Astrocyte (in vitro differentiated cells and primary cell): ENCODE data around the gene ACKR3. TPM values are rescaled to one million over a fixed set of nuclear protein-coding genes. Genes with fewer than 3 reads are reported as not detected.
A peak's percentile ranks its signal among the peaks of the same experiment; 100 is the strongest.

Source experiments
- DNase-seq: peaks from one replicate; pipeline ENCODE4 v3.0.0-alpha.2; 2010; ENCODE audit warnings: low read depth
- FAIRE-seq: peaks from 2 replicates; lab custom pipeline; 2011; peaks lifted over from hg19 to GRCh38; lab: Jason Lieb, UNC
- H2AFZ ChIP-seq: 2 replicates; pipeline ENCODE4 v1.6.0; 2012; ENCODE audit warnings: low read depth, low read length, inconsistent platforms
- H3K27ac ChIP-seq: 2 replicates; pipeline ENCODE4 v1.5.1; 2011; ENCODE audit warnings: low read depth, low read length, inconsistent platforms
- H3K27me3 ChIP-seq: 2 replicates; pipeline ENCODE4 v1.6.0; 2011; ENCODE audit warnings: low read length, inconsistent platforms; ENCODE audit not compliant: insufficient read depth
- H3K36me3 ChIP-seq: 2 replicates; pipeline ENCODE4 v1.5.1; 2011; ENCODE audit warnings: low read length, inconsistent platforms; ENCODE audit not compliant: insufficient read depth
- H3K4me1 ChIP-seq: 2 replicates; pipeline ENCODE4 v1.5.1; 2011; ENCODE audit warnings: low read length, inconsistent platforms; ENCODE audit not compliant: insufficient read depth
- H3K4me2 ChIP-seq: 2 replicates; pipeline ENCODE4 v1.6.0; 2012; ENCODE audit warnings: low read length, inconsistent platforms
- H3K4me3 ChIP-seq: 2 replicates; pipeline ENCODE4 v1.5.1; 2011; ENCODE audit warnings: low read depth, mild to moderate bottlenecking, low read length, inconsistent platforms; ENCODE audit not compliant: insufficient read depth
- H3K79me2 ChIP-seq: 2 replicates; pipeline ENCODE4 v1.6.0; 2012; ENCODE audit warnings: mild to moderate bottlenecking, low read length, inconsistent platforms; ENCODE audit not compliant: insufficient read depth
- H3K9ac ChIP-seq: 2 replicates; pipeline ENCODE4 v1.6.0; 2012; ENCODE audit warnings: mild to moderate bottlenecking, low read length, inconsistent platforms
- H3K9me3 ChIP-seq: 2 replicates; pipeline ENCODE4 v1.5.1; 2012; ENCODE audit warnings: low read depth, mild to moderate bottlenecking, low read length, inconsistent platforms; ENCODE audit not compliant: insufficient read depth
- H4K20me1 ChIP-seq: 2 replicates; pipeline ENCODE4 v1.6.0; 2012; ENCODE audit warnings: low read length, inconsistent platforms; ENCODE audit not compliant: insufficient read depth
- H3K27ac Mint-ChIP-seq: one replicate; pipeline ENCODE4 v1.8.0; 2021; ENCODE audit warnings: mild to moderate bottlenecking, mixed read lengths; ENCODE audit not compliant: unreplicated experiment
- H3K27me3 Mint-ChIP-seq: one replicate; pipeline ENCODE4 v1.8.0; 2021; ENCODE audit warnings: low read depth, mixed read lengths; ENCODE audit not compliant: unreplicated experiment
- H3K36me3 Mint-ChIP-seq: one replicate; pipeline ENCODE4 v1.8.0; 2021; ENCODE audit warnings: low read depth, mixed read lengths; ENCODE audit not compliant: unreplicated experiment
- H3K4me1 Mint-ChIP-seq: one replicate; pipeline ENCODE4 v1.8.0; 2021; ENCODE audit warnings: low read depth, mixed read lengths; ENCODE audit not compliant: unreplicated experiment
- H3K4me3 Mint-ChIP-seq: one replicate; pipeline ENCODE4 v1.8.0; 2021; ENCODE audit warnings: mild to moderate bottlenecking, moderate library complexity, mixed read lengths; ENCODE audit not compliant: unreplicated experiment
- H3K9me3 Mint-ChIP-seq: one replicate; pipeline ENCODE4 v1.8.0; 2021; ENCODE audit warnings: mild to moderate bottlenecking, mixed read lengths; ENCODE audit not compliant: unreplicated experiment
- EZH2 ChIP-seq: IDR thresholded peaks from 2 replicates; pipeline ENCODE4 v1.6.1; 2012; ENCODE audit warnings: mild to moderate bottlenecking, low read length, inconsistent platforms; ENCODE audit not compliant: insufficient read depth
- total RNA-seq: library from RNA; stranded (reverse); gene quantifications from 2 replicates; pipeline ENCODE4 v1.2.1, GENCODE V29; 2021
- TF ChIP-seq, protein P1 (sequence below): IDR thresholded peaks from 2 replicates; pipeline ENCODE4 v1.5.1; 2011; ENCODE audit warnings: low read depth, mild to moderate bottlenecking, inconsistent platforms, low read length, moderate library complexity; ENCODE audit not compliant: insufficient read depth

The ACKR3 gene
- total RNA-seq, 1 donor from 2014 or later, result 72.7 TPM

GRCh38 chr2:236600892-236601291 lies 31.3 kb downstream of the ACKR3 start:
- Mint-ChIP-seq H3K36me3 (peaks cover 2% of the 10 kb centered on the region), H3K27ac (peak overlapping the region; percentile 41), H3K9me3 (peaks cover 6% of the 10 kb centered on the region), H3K27me3 (peaks cover 33% of the 10 kb centered on the region), H3K4me1 (peaks cover 7% of the 10 kb centered on the region), H3K4me3 (no peak overlapping the region)
- DNase-seq, result no peak
- TF ChIP-seq, protein P1, sequence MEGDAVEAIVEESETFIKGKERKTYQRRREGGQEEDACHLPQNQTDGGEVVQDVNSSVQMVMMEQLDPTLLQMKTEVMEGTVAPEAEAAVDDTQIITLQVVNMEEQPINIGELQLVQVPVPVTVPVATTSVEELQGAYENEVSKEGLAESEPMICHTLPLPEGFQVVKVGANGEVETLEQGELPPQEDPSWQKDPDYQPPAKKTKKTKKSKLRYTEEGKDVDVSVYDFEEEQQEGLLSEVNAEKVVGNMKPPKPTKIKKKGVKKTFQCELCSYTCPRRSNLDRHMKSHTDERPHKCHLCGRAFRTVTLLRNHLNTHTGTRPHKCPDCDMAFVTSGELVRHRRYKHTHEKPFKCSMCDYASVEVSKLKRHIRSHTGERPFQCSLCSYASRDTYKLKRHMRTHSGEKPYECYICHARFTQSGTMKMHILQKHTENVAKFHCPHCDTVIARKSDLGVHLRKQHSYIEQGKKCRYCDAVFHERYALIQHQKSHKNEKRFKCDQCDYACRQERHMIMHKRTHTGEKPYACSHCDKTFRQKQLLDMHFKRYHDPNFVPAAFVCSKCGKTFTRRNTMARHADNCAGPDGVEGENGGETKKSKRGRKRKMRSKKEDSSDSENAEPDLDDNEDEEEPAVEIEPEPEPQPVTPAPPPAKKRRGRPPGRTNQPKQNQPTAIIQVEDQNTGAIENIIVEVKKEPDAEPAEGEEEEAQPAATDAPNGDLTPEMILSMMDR, result no peak
- no peak for TF ChIP-seq EZH2
- H3K4me2 ChIP-seq, result no peak overlapping the region
- no peak overlapping the region for H3K27ac ChIP-seq
- H3K9me3 ChIP-seq, result no peaks in the 10 kb centered on the region
- FAIRE-seq, result no peak
- no peaks in the 10 kb centered on the region for H3K36me3 ChIP-seq
- peaks cover 16% of the 10 kb centered on the region for H3K27me3 ChIP-seq
- no peaks in the 10 kb centered on the region for H4K20me1 ChIP-seq
- no peak overlapping the region for H3K4me3 ChIP-seq
- H3K9ac ChIP-seq, result no peak overlapping the region
- no peak overlapping the region for H2AFZ ChIP-seq
- no peaks in the 10 kb centered on the region for H3K79me2 ChIP-seq
- H3K4me1 ChIP-seq, result no peaks in the 10 kb centered on the region

GRCh38 chr2:236601316-236602202 lies 31.9 kb downstream of the ACKR3 start:
- Mint-ChIP-seq H3K36me3 (peaks cover 7% of the 10 kb centered on the region), H3K27me3 (peaks cover 38% of the 10 kb centered on the region), H3K4me3 (no peak overlapping the region), H3K9me3 (peaks cover 8% of the 10 kb centered on the region), H3K27ac (no peak overlapping the region), H3K4me1 (peaks cover 7% of the 10 kb centered on the region)
- no peaks in the 10 kb centered on the region for H3K79me2 ChIP-seq
- FAIRE-seq, result no peak
- H4K20me1 ChIP-seq, result no peaks in the 10 kb centered on the region
- H3K4me3 ChIP-seq, result no peak overlapping the region
- no peaks in the 10 kb centered on the region for H3K9me3 ChIP-seq
- no peak overlapping the region for H2AFZ ChIP-seq
- TF ChIP-seq EZH2, result no peak
- TF ChIP-seq, protein P1, result no peak
- H3K9ac ChIP-seq, result no peak overlapping the region
- H3K4me2 ChIP-seq, result no peak overlapping the region
- DNase-seq, result no peak
- no peaks in the 10 kb centered on the region for H3K36me3 ChIP-seq
- no peaks in the 10 kb centered on the region for H3K4me1 ChIP-seq
- H3K27me3 ChIP-seq, result peaks cover 13% of the 10 kb centered on the region
- no peak overlapping the region for H3K27ac ChIP-seq

DNA sequence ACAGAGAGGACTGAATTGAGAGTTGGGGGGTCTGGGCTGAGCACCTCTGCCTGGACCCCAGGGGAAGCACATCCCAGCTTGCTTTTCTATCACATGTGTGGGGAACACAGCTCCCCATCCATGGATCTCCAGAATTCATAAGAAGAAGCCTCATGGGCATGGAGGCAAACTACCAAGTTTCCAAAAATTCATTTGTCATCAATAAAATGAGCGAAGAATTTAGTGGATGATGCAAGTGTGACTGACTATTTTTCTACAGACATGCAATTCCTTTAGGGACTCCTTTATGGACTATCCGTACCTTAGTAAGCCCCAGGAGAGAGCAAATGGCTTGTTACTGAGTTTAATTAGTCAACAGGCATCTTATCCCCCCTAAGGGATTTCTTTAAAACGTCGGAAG lies 33.1 kb downstream of the ACKR3 start:
- FAIRE-seq (no peak), DNase-seq (no peak)
- Histone ChIP-seq H3K36me3 (no peaks in the 10 kb centered on the region), H2AFZ (no peak overlapping the region), H3K9me3 (no peaks in the 10 kb centered on the region), H3K79me2 (no peaks in the 10 kb centered on the region), H4K20me1 (no peaks in the 10 kb centered on the region), H3K9ac (no peak overlapping the region), H3K4me3 (no peak overlapping the region), H3K4me1 (no peaks in the 10 kb centered on the region), H3K27ac (no peak overlapping the region), H3K4me2 (no peak overlapping the region), H3K27me3 (peaks cover 16% of the 10 kb centered on the region)
- peaks cover 8% of the 10 kb centered on the region for H3K9me3 Mint-ChIP-seq
- H3K4me3 Mint-ChIP-seq, result no peak overlapping the region
- H3K4me1 Mint-ChIP-seq, result peaks cover 13% of the 10 kb centered on the region
- TF ChIP-seq, protein P1, result no peak
- TF ChIP-seq EZH2, result no peak
- no peak overlapping the region for H3K27ac Mint-ChIP-seq
- peaks cover 8% of the 10 kb centered on the region for H3K36me3 Mint-ChIP-seq
- peaks cover 39% of the 10 kb centered on the region for H3K27me3 Mint-ChIP-seq
